T-cell (primary cell): ENCODE measurements around the gene C11orf86. TPM values are rescaled to one million over a fixed set of nuclear protein-coding genes. Genes with fewer than 3 reads are reported as not detected.

Experiments
- ATAC-seq, 4 experiments: fragments of 200-7000 bp in 3 of 4; fragments of 150-1000 bp in 1 of 4; cut with Tn5 transposase; replicated peaks in 1 of 4; 1 replicate in 3 of 4; 2 replicates in 1 of 4; pipeline ENCODE4 v1.10.0; 2021; ENCODE audit warnings: moderate library complexity in 3 of 4, mild to moderate bottlenecking in 2 of 4, moderate number of reproducible peaks in 1 of 4
- CTCF ChIA-PET, 2 donors: fragments of 300-600 bp; sonication (Branson Sonifier 250); formaldehyde crosslinking; loops; one replicate each; lab custom pipeline; 2022; ENCODE audit warnings: antibody characterized with exemption in 2 of 2; lab: Charles Lee
- POLR2A ChIA-PET, 2 donors: fragments of 300-600 bp; sonication (Branson Sonifier 250); formaldehyde crosslinking; loops; one replicate each; lab custom pipeline; 2022; ENCODE audit warnings: antibody characterized with exemption in 2 of 2; lab: Charles Lee
- DNase-seq, 35 experiments: peaks; one replicate each; pipeline versions ENCODE4 v3.0.0 to v3.0.0-alpha.2; 2013 to 2023
- H3K27ac ChIP-seq: one replicate; pipeline ENCODE4 v1.5.1; 2013; ENCODE audit warnings: low read length
- H3K27me3 ChIP-seq, 2 experiments: replicated peaks in 1 of 2; 1 replicate in 1 of 2; 2 replicates in 1 of 2; pipeline versions ENCODE4 v1.6.1 to v1.7.0; 2013; ENCODE audit warnings: low read length in 1 of 2, mixed read lengths in 1 of 2; ENCODE audit not compliant: control insufficient read depth in 2 of 2, insufficient read depth in 2 of 2; ENCODE audit errors: extremely low read depth in 1 of 2
- H3K36me3 ChIP-seq, 2 donors: 1 replicate in 1 of 2; 2 replicates in 1 of 2; pipeline versions ENCODE4 v1.6.1 to v1.7.0; 2013; ENCODE audit warnings: low read length in 1 of 2; ENCODE audit not compliant: control insufficient read depth in 2 of 2, insufficient read depth in 1 of 2; ENCODE audit errors: extremely low read depth in 1 of 2
- H3K4me1 ChIP-seq, 2 experiments: 1 replicate in 1 of 2; 2 replicates in 1 of 2; pipeline versions ENCODE4 v1.6.1 to v1.7.0; 2013; ENCODE audit warnings: low read length in 2 of 2, mixed read lengths in 1 of 2; ENCODE audit not compliant: insufficient read depth in 2 of 2, control insufficient read depth in 1 of 2; ENCODE audit errors: extremely low read depth in 1 of 2
- H3K4me3 ChIP-seq, 2 donors: 1 replicate in 1 of 2; 2 replicates in 1 of 2; pipeline versions ENCODE4 v1.5.1 to v1.7.0; 2013; ENCODE audit warnings: mild to moderate bottlenecking in 2 of 2, low read length in 1 of 2, moderate library complexity in 1 of 2; ENCODE audit not compliant: control insufficient read depth in 1 of 2; ENCODE audit errors: extremely low read depth in 1 of 2
- H3K9me3 ChIP-seq: 2 replicates; pipeline ENCODE4 v1.7.0; 2013
- H3K27ac Mint-ChIP-seq, 2 donors: one replicate each; pipeline ENCODE4 v1.8.0; 2020 to 2021; ENCODE audit warnings: mild to moderate bottlenecking in 2 of 2, mixed read lengths in 2 of 2
- H3K27me3 Mint-ChIP-seq, 2 donors: one replicate each; pipeline ENCODE4 v1.8.0; 2021 to 2022; ENCODE audit warnings: mixed read lengths in 2 of 2
- H3K36me3 Mint-ChIP-seq: one replicate; pipeline ENCODE4 v1.8.0; 2021; ENCODE audit warnings: mixed read lengths
- H3K4me1 Mint-ChIP-seq, 3 donors: one replicate each; pipeline ENCODE4 v1.8.0; 2020 to 2022; ENCODE audit warnings: mixed read lengths in 3 of 3, mild to moderate bottlenecking in 1 of 3
- H3K4me3 Mint-ChIP-seq, 3 donors: one replicate each; pipeline ENCODE4 v1.8.0; 2020 to 2022; ENCODE audit warnings: mild to moderate bottlenecking in 3 of 3, mixed read lengths in 3 of 3, moderate library complexity in 3 of 3
- H3K9me3 Mint-ChIP-seq, 3 donors: one replicate each; pipeline ENCODE4 v1.8.0; 2020 to 2022; ENCODE audit warnings: mixed read lengths in 3 of 3
- WGBS: methylation state at CpG from one replicate; pipeline ENCODE4 v1.1.5; 2013; ENCODE audit warnings: missing lambda C conversion rate; ENCODE audit not compliant: insufficient coverage; 5-methylcytosine and 5-hydroxymethylcytosine counted together
- total RNA-seq, 35 experiments: library from RNA in 6 of 35; stranded (reverse) in 6 of 35; fragments of 120-200 nt in 1 of 35; gene quantifications; one replicate each; pipeline versions ENCODE4 v1.2.1 to v1.2.4 and lab custom pipeline; 2013 to 2026

Gene C11orf86
- total RNA-seq, 5 donors from 2014 or later (not counting 1 experiment from before 2014, with no cell fraction given): not detected

DNA sequence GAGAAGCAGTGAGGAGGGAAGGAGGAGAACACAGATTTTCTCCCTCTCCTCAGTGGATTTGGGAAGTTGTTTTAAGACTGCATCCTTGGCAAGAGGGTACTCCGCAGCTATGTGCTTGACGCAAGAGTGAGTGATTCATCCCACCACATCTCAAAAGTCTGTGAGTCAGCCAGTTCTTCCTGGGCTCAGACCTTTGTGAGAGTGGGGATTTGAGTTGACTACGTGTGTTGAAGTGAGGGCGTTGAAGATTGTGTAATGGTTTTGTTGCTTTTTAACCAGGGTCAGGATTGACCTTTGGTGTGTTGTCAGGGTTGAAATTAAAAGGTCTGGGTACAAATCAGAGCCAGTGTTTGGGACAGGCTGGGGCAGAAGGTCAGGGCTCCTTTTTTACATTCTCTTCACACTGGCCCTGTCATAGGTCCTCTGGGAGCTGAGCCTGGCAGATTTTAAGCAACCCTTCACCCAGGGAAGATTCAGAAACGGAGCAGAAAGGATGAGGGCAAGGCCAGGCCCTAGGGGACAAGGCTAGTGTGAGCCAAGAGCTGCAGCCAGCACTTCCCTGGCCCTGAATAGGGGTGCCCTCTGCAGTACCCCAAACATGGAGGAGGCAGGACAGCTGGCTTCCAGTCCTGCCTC is 4.2 kb upstream of the C11orf86 start:
- POLR2A ChIA-PET: no interaction called here
- Mint-ChIP-seq H3K27me3 (peaks cover 6 to 17% of the 10 kb centered on the region in 2 donors), H3K27ac (peak overlapping the region in 1 of 2 donors; percentile 23), H3K36me3 (no peaks in the 10 kb centered on the region), H3K4me1 (peaks cover 2 to 11% (median 5%) of the 10 kb centered on the region in 3 donors), H3K9me3 (no peaks in the 10 kb centered on the region), H3K4me3 (no peak overlapping the region)
- Histone ChIP-seq H3K36me3 (no peaks in the 10 kb centered on the region), H3K4me1 (no peaks in the 10 kb centered on the region), H3K4me3 (no peak overlapping the region), H3K9me3 (no peaks in the 10 kb centered on the region), H3K27ac (no peak overlapping the region), H3K27me3 (peaks cover 0 to 18% of the 10 kb centered on the region in 2 experiments)
- no peak for ATAC-seq
- DNase-seq: peak in 1 of 35 experiments; percentile 16
- CTCF ChIA-PET: no interaction called here
- 31% methylated on average over 3 of the region's 5 CpGs for WGBS

DNA sequence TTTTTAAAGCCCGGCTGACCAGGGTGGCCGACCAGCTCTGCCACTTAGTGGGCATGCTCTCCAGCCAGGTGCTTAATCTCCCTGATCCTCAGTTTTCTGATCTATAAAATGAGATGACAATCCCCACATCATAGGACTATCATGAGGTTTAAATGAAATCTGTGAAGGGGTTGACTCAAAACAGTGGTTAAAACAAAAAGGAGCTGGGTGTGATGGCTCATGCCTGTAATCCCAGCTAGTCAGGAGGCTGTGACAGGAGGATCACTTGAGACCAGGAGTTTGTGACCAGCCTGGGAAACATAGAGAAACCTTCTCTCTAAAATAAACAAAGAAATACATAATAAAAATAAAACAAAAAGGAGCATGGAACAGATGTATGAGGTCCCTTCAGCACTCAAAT is 3.6 kb upstream of the C11orf86 start:
- Histone ChIP-seq H3K4me3 (no peak overlapping the region), H3K27ac (no peak overlapping the region), H3K4me1 (no peaks in the 10 kb centered on the region), H3K27me3 (peaks cover 0 to 23% of the 10 kb centered on the region in 2 experiments), H3K36me3 (no peaks in the 10 kb centered on the region), H3K9me3 (no peaks in the 10 kb centered on the region)
- no CpG with 5 or more reads among the region's 2 CpGs for WGBS
- POLR2A ChIA-PET: no interaction called here
- no peak overlapping the region for H3K27ac Mint-ChIP-seq
- DNase-seq (no peak), ATAC-seq (no peak)
- H3K27me3 Mint-ChIP-seq: peaks cover 3 to 12% of the 10 kb centered on the region in 2 donors
- no peaks in the 10 kb centered on the region for H3K36me3 Mint-ChIP-seq
- H3K4me1 Mint-ChIP-seq: peaks cover 2 to 7% (median 5%) of the 10 kb centered on the region in 3 donors
- H3K4me3 Mint-ChIP-seq: no peak overlapping the region
- H3K9me3 Mint-ChIP-seq: no peaks in the 10 kb centered on the region
- CTCF ChIA-PET: no interaction called here

DNA sequence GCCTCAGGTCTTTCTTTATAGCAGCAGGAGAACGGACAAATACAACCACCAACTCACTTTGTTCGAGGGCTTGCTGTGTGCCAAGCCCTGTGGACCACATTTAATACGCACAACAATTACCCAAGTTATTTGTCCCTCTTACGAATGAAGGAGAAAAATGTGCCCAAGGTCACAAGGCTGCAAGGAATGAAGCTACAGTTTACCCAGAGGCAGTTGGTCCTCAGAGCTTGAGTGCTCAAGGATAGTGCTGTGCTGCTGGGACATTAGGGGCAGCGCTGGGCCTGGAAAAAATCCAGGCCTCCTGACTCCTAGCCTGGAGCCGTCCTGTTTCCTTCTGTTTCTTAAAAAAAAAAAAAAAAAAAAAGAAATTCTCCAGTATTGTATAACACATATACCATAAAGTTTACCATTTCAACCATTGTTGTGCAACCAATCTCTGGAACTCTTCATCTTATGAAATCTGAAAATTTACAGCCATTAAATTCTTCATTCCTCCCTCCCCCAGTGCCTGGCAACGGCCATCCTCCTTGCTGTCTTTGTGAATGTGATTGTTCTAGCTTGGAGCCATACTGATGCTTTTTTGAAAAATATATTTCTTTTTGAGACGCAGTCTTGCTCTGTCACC is 1.0 kb upstream of the C11orf86 start:
- peaks cover 3 to 12% of the 10 kb centered on the region in 2 donors for H3K27me3 Mint-ChIP-seq
- H3K27me3 ChIP-seq: peaks cover 0 to 31% of the 10 kb centered on the region in 2 experiments
- no peaks in the 10 kb centered on the region for H3K36me3 ChIP-seq
- DNase-seq: no peak
- CTCF ChIA-PET: no interaction called here
- ATAC-seq: no peak
- no peak overlapping the region for H3K4me3 Mint-ChIP-seq
- no peak overlapping the region for H3K27ac Mint-ChIP-seq
- H3K4me3 ChIP-seq: no peak overlapping the region
- peaks cover 0 to 3% (median 2%) of the 10 kb centered on the region in 3 donors for H3K4me1 Mint-ChIP-seq
- H3K9me3 ChIP-seq: no peaks in the 10 kb centered on the region
- H3K36me3 Mint-ChIP-seq: no peaks in the 10 kb centered on the region
- H3K9me3 Mint-ChIP-seq: peaks cover 0 to 4% (median 3%) of the 10 kb centered on the region in 3 donors
- WGBS: 86% methylated on average over 5 of the region's 8 CpGs
- no peaks in the 10 kb centered on the region for H3K4me1 ChIP-seq
- POLR2A ChIA-PET: no interaction called here
- no peak overlapping the region for H3K27ac ChIP-seq

DNA sequence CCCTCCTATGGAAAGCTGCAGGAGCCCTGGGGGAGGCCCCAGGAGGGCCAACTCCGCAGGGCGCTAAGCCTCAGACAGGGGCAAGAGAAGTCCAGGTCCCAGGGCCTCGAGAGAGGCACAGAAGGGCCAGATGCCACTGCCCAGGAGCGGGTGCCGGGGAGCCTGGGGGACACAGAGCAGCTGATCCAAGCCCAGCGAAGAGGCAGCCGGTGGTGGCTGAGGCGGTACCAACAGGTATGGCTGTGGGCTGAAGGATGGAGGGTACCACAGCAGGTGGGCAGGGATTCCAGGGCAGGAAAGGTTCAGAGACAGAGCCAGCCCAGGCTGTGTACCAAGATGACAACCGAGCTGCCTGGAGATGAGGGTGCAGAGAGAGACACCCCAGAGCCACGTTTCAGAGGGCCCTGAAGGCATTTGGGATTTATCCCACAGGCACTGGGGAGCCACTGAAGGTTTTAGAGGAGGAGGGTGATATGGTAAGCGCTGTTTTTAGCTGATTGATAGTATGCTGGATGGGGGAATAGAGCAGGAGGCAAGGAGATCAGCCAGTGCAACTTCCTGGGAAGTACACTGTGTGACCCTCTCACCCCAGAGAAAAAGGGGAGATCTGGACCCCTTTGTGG is 412 bp downstream of the C11orf86 start:
- Mint-ChIP-seq H3K4me1 (peaks cover 0 to 3% (median 2%) of the 10 kb centered on the region in 3 donors), H3K27me3 (peaks cover 3 to 12% of the 10 kb centered on the region in 2 donors), H3K4me3 (no peak overlapping the region), H3K27ac (no peak overlapping the region), H3K36me3 (no peaks in the 10 kb centered on the region), H3K9me3 (peaks cover 0 to 10% (median 3%) of the 10 kb centered on the region in 3 donors)
- ATAC-seq: peak in 1 of 4 experiments; percentile 15
- ChIA-PET POLR2A (no interaction called here), CTCF (no interaction called here)
- H3K4me3 ChIP-seq: no peak overlapping the region
- 68% methylated on average over 9 of the region's 11 CpGs for WGBS
- H3K27ac ChIP-seq: no peak overlapping the region
- H3K27me3 ChIP-seq: peaks cover 0 to 31% of the 10 kb centered on the region in 2 experiments
- no peaks in the 10 kb centered on the region for H3K9me3 ChIP-seq
- no peak for DNase-seq
- no peaks in the 10 kb centered on the region for H3K4me1 ChIP-seq
- no peaks in the 10 kb centered on the region for H3K36me3 ChIP-seq

DNA sequence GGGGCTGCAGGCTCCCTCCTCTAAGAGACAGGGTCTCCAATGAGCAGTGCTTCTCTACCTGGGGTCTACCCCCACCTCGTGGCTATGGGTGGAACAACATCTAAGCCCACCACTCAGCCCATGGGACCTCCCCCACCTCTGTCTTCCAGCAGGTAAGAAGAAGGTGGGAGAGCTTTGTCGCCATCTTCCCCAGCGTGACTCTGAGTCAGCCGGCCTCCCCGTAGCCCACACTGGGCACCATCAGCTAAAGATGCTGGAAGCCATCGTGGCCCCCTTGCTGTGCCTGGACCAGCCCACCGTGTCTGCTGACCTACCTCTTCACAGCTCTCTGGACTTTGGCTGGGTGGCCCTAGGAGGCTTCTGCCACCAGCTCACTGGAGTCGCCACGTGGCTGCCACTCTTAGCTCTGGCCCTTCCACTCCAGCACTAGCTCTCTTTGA is 944 bp downstream of the C11orf86 start:
- POLR2A ChIA-PET: no interaction called here

DNA sequence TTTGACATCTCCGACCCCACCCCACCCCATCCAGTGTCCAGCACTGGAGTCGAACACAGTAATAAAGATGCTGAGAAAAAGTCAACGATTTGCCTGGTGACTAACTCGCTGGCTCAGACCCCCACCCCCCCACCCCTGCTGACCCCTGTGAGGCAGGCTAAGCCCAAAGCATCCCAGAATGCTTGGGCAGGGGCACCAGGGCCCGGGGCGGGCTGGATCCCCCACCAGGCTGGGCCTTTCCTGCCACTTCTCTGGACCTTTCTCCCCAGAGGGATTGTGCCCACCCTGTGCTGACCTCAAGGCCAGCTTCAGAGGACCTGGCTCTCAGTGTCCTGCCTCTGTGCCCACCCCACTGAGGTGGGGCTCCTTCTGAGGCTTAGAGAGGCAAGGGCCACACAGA is 1.8 kb downstream of the C11orf86 start:
- WGBS: 73% methylated on average over 3 of the region's 6 CpGs
- DNase-seq: no peak
- peaks cover 0 to 10% (median 3%) of the 10 kb centered on the region in 3 donors for H3K9me3 Mint-ChIP-seq
- H3K4me1 Mint-ChIP-seq: peaks cover 0 to under 1% (median under 1%) of the 10 kb centered on the region in 3 donors
- ChIA-PET POLR2A (interaction anchor here in 1 of 2 donors (0.6 kb wide), 1 partner anchor 363 kb away, joined by 5 read pairs; no protein-coding TSS in a partner anchor), CTCF (no interaction called here)
- H3K27me3 Mint-ChIP-seq: peaks cover 3 to 12% of the 10 kb centered on the region in 2 donors
- H3K27ac ChIP-seq: no peak overlapping the region
- no peak overlapping the region for H3K27ac Mint-ChIP-seq
- no peaks in the 10 kb centered on the region for H3K4me1 ChIP-seq
- H3K27me3 ChIP-seq: peaks cover 0 to 27% of the 10 kb centered on the region in 2 experiments
- no peaks in the 10 kb centered on the region for H3K9me3 ChIP-seq
- no peaks in the 10 kb centered on the region for H3K36me3 ChIP-seq
- no peak for ATAC-seq
- no peaks in the 10 kb centered on the region for H3K36me3 Mint-ChIP-seq
- H3K4me3 Mint-ChIP-seq: no peak overlapping the region
- no peak overlapping the region for H3K4me3 ChIP-seq

More for the DNA sequence above, 944 bp downstream of the C11orf86 start:
- Mint-ChIP-seq H3K9me3 (peaks cover 0 to 10% (median 3%) of the 10 kb centered on the region in 3 donors), H3K4me3 (no peak overlapping the region), H3K4me1 (no peaks in the 10 kb centered on the region), H3K36me3 (no peaks in the 10 kb centered on the region), H3K27me3 (peaks cover 3 to 12% of the 10 kb centered on the region in 2 donors), H3K27ac (no peak overlapping the region)
- Histone ChIP-seq H3K36me3 (no peaks in the 10 kb centered on the region), H3K4me1 (no peaks in the 10 kb centered on the region), H3K4me3 (no peak overlapping the region), H3K27me3 (peaks cover 0 to 31% of the 10 kb centered on the region in 2 experiments), H3K27ac (no peak overlapping the region), H3K9me3 (no peaks in the 10 kb centered on the region)
- DNase-seq (peak in 8 of 35 experiments; percentile 9 to 36 (median 10)), ATAC-seq (peak in 1 of 4 experiments; percentile 40)
- CTCF ChIA-PET: no interaction called here
- 44% methylated on average over 6 of the region's 9 CpGs for WGBS
